ENCODE results near the gene HTATSF1. TPM values are rescaled to one million over a fixed set of nuclear protein-coding genes. Genes with fewer than 3 reads are reported as not detected.

HTATSF1 gene
- total RNA-seq = 39.0 TPM

GRCh38 chrX:136497556-136498052 lies at the start of gene HTATSF1:
TSS of gene HTATSF1 (plus strand) at chrX:136497592. CDS start at chrX:136497685, 93 bp downstream.
- DNase-seq = peak; percentile 51

GRCh38 chrX:136447968-136448367 lies 49.4 kb upstream of the HTATSF1 start:
- no peak for DNase-seq

GRCh38 chrX:136450050-136450830 lies 47.2 kb upstream of the HTATSF1 start:
- no peak for DNase-seq

- no peak for DNase-seq
Observed at GRCh38 chrX:136452614-136453013, 44.8 kb upstream of the HTATSF1 start.

- no peak for DNase-seq
Observed at GRCh38 chrX:136453114-136453513, 44.3 kb upstream of the HTATSF1 start.

- no peak for DNase-seq
Observed at GRCh38 chrX:136453771-136454170, 43.6 kb upstream of the HTATSF1 start.

- DNase-seq = no peak
Observed at GRCh38 chrX:136456133-136456532, 41.3 kb upstream of the HTATSF1 start.

- no peak for DNase-seq
Observed at GRCh38 chrX:136457303-136457917, 40.0 kb upstream of the HTATSF1 start.

- DNase-seq = no peak
Observed at GRCh38 chrX:136464589-136464988, 32.8 kb upstream of the HTATSF1 start.

GRCh38 chrX:136467303-136467702 lies 30.1 kb upstream of the HTATSF1 start:
- no peak for DNase-seq

GRCh38 chrX:136468391-136469103 lies 28.8 kb upstream of the HTATSF1 start:
- no peak for DNase-seq

- no peak for DNase-seq
Observed at GRCh38 chrX:136473663-136474062, 23.7 kb upstream of the HTATSF1 start.

- no peak for DNase-seq
Observed at GRCh38 chrX:136475236-136475635, 22.2 kb upstream of the HTATSF1 start.

GRCh38 chrX:136476501-136476900 lies 20.9 kb upstream of the HTATSF1 start:
- no peak for DNase-seq

- DNase-seq = no peak
Observed at GRCh38 chrX:136477026-136477425, 20.4 kb upstream of the HTATSF1 start.

GRCh38 chrX:136480383-136480782 lies 17.0 kb upstream of the HTATSF1 start:
- DNase-seq = no peak

GRCh38 chrX:136487647-136488046 lies 9.7 kb upstream of the HTATSF1 start, which contains the start of gene BRS3:
TSS of gene BRS3 (plus strand) at chrX:136487947. CDS start at chrX:136488115, 168 bp downstream.
- no peak for DNase-seq

GRCh38 chrX:136488706-136489105 lies 8.7 kb upstream of the HTATSF1 start:
- DNase-seq = no peak

GRCh38 chrX:136491832-136492231 lies 5.6 kb upstream of the HTATSF1 start:
- no peak for DNase-seq

GRCh38 chrX:136493011-136493410 lies 4.4 kb upstream of the HTATSF1 start:
- no peak for DNase-seq

GRCh38 chrX:136495043-136495442 lies 2.3 kb upstream of the HTATSF1 start:
- no peak for DNase-seq

GRCh38 chrX:136496186-136496763 lies 1.1 kb upstream of the HTATSF1 start:
- no peak for DNase-seq
